HL-60 (cell line): ENCODE results near the gene SLC7A7.

Experiments used
- DNase-seq, 2 experiments: peaks; one replicate each; pipeline ENCODE4 v3.0.0-alpha.2; 2010 to 2020; ENCODE audit warnings: low read depth in 1 of 2, low spot score in 1 of 2
- H3K27ac ChIP-seq: fragments of 250-450 bp; sonication (Bioruptor Pico); replicated peaks from 2 replicates; pipeline ENCODE4 v1.5.1; 2020; ENCODE audit warnings: mild to moderate bottlenecking, moderate library complexity
- H3K27me3 ChIP-seq: fragments of 250-450 bp; sonication (Bioruptor Pico); 2 replicates; pipeline ENCODE4 v1.5.1; 2021; ENCODE audit warnings: mild to moderate bottlenecking, moderate library complexity; ENCODE audit not compliant: insufficient read depth, poor library complexity, severe bottlenecking
- H3K4me3 ChIP-seq: replicated peaks from 2 replicates; pipeline ENCODE4 v1.5.1; 2011; ENCODE audit warnings: mild to moderate bottlenecking, control low read depth, low read length; ENCODE audit not compliant: insufficient read depth
- CTCF ChIP-seq: IDR thresholded peaks from one replicate; pipeline ENCODE4 v1.5.1; 2011; ENCODE audit warnings: low read length, control low read depth, inconsistent platforms; ENCODE audit not compliant: insufficient read depth
- GABPA ChIP-seq: IDR thresholded peaks from 2 replicates; pipeline ENCODE4 v1.6.1; 2012; ENCODE audit warnings: low read depth
- POLR2AphosphoS5 ChIP-seq: IDR thresholded peaks from 2 replicates; pipeline ENCODE4 v1.6.1; 2012; ENCODE audit warnings: low read depth
- REST ChIP-seq: IDR thresholded peaks from 2 replicates; pipeline ENCODE4 v1.6.1; 2012; ENCODE audit warnings: low read depth; ENCODE audit not compliant: insufficient replicate concordance
- SPI1 ChIP-seq: IDR thresholded peaks from 2 replicates; pipeline ENCODE4 v1.6.1; 2012; ENCODE audit warnings: low read depth, mild to moderate bottlenecking, borderline replicate concordance

SLC7A7 gene

GRCh38 chr14:22822016-22822570 lies 6.9 kb upstream of the SLC7A7 start:
- H3K4me3 ChIP-seq: peak overlapping the region; percentile 35

DNA sequence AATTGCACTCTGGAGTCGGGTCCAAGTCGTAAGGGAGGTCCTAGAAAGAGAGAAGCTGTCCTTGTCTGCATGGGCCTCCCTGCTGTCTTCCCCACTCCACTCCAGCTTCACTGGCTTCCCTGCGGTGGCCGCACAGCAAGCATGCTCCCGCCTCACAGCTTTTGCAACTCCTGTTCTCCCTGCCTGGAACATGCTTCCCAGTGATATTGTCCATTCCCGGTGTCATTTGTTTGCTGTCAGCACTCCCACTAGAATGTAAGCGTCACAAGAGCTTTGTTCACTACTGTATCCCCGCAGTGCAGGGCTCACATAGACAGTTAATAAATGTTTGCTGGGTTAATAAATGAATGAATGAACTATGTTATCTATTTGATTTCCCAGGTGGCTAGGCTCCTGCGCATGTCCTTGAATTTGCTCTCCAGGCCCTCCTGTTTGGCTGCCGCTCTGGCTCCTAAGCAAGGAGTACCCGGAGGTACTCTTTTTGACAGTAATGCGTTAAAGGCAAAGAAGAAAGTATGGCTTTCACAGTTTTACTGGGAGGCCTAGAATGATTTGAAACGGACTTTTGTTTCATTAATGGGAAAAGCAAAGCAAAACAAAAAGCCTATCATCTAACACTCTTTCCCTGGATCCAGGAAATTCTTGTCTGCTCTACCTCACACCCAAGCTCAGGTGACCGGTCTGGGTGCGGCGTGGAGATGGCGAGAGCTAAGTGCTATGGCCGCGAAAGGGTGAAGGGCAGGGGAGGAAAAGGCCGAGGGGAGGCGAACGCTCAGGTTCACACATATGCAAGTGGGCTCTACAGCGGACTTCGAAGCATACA lies 6.2 kb upstream of the SLC7A7 start:
- no peaks in the 10 kb centered on the region for H3K27me3 ChIP-seq
- TF ChIP-seq SPI1 (no peak), REST (no peak), GABPA (no peak), CTCF (no peak), POLR2AphosphoS5 (no peak)
- H3K27ac ChIP-seq: no peak overlapping the region
- no peak overlapping the region for H3K4me3 ChIP-seq
- no peak for DNase-seq

More at GRCh38 chr14:22822016-22822570, 6.9 kb upstream of the SLC7A7 start:
- no peaks in the 10 kb centered on the region for H3K27me3 ChIP-seq
- no peak for DNase-seq
- no peak overlapping the region for H3K27ac ChIP-seq
- TF ChIP-seq SPI1 (no peak), POLR2AphosphoS5 (no peak), GABPA (no peak), REST (no peak), CTCF (no peak)

DNA sequence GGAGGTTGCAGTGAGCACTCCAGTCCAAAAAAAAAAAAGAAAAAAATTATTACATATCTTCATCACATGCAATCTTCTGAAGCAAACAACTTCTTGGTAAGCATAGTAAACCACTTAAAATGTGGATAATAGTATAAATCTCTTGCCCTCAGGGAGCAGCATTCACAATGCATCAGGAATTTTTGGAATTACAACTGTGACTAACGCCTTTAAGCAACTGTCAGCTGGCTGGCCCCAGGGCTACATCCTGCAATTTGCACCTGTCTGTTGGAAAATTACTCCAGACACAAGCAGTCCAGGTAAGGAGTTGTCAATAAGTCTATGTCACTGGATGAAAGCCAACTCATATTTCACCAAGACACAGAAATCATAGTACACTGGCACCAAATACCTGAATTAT lies 5.5 kb upstream of the SLC7A7 start:
- H3K27me3 ChIP-seq: no peaks in the 10 kb centered on the region
- H3K27ac ChIP-seq: no peak overlapping the region
- H3K4me3 ChIP-seq: no peak overlapping the region
- no peak for DNase-seq
- TF ChIP-seq GABPA: no peak
- TF ChIP-seq CTCF: no peak
- TF ChIP-seq POLR2AphosphoS5: no peak
